Measurements from ENCODE around the gene CDK9. TPM values are rescaled to one million over a fixed set of nuclear protein-coding genes. Genes with fewer than 3 reads are reported as not detected.
"Not testable (repeated sequence)": the region's sequence is repeated elsewhere in the genome, so short reads cannot be mapped to it uniquely, and the experiment has no call there.

CDK9 gene
- total and polyA plus RNA-seq, 10 of the 15 experiments (the other 5 are each of a cell fraction or from before 2014, with no cell fraction given), result 7.3 to 92.6 (median 51.6) TPM

DNA sequence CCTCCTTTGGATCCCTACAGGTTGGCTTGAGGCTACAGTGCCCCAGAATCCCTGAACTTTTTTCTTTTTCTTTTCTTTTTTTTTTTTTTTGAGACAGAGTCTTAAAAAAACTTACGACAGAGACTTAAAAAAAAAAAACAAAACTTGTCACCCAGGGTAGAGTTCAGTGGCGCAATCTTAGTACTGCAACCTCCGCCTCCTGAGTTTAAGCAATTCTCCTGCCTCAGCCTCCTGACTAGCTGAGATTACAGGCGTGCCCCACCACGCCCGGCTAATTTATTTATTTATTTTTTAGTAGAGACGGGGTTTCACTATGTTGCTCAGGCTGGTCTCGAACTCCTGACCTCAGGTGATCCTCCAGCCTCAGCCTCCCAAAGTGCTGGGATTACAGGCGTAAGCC is 4.9 kb upstream of the CDK9 start:
- DNase-seq (ENCODE audit: low read depth, low spot score); BruUV-seq (replicated peaks); H3K4me2 ChIP-seq (ENCODE audit: control insufficient read depth, insufficient read depth); ATAC-seq; H3K4me3 ChIP-seq; H4K20me1 ChIP-seq (ENCODE audit: control insufficient read depth, insufficient read depth); H3K27ac ChIP-seq (ENCODE audit: control insufficient read depth, insufficient read depth); FAIRE-seq; H3K9ac ChIP-seq (ENCODE audit: control insufficient read depth, insufficient read depth, low read length); H2AFZ ChIP-seq (ENCODE audit: control insufficient read depth, low read depth, low read length); H3K9me3 ChIP-seq (replicated peaks; ENCODE audit: control insufficient read depth, insufficient read depth, low read length); H3K27me3 ChIP-seq (replicated peaks in 1 of 2; ENCODE audit: control insufficient read depth in 2 of 2, insufficient read depth in 2 of 2, low read length in 1 of 2); H3K36me3 ChIP-seq (ENCODE audit: control insufficient read depth in 2 of 2, insufficient read depth in 2 of 2, low read length in 1 of 2); in situ Hi-C loops (cut with MboI); RAD21 ChIA-PET (ENCODE audit: unreplicated experiment): not testable (repeated sequence)
- ChIA-PET POLR2A (interaction anchor here (2.6 to 3.6 kb wide), 2 partner anchors 11 to 125 kb away, joined by 11 to 42 read pairs; no protein-coding TSS in a partner anchor), SMC1A (ENCODE audit: uncharacterized antibody, unreplicated experiment) (interaction anchor here (1.2 kb wide), 1 partner anchor 46 kb away, joined by 3 read pairs; the partner anchor contains the start of gene TOR2A), CTCF (interaction anchor here (0.6 kb wide), 1 partner anchor 46 kb away, joined by 3 read pairs; the partner anchor contains the start of gene TOR2A)
- 98% methylated on average over 7 of the region's 9 CpGs for WGBS (ENCODE audit: insufficient coverage, insufficient replicate concordance, low lambda C conversion rate, missing lambda C conversion rate)
- Histone ChIP-seq H3K4me1 (ENCODE audit: control insufficient read depth, insufficient read depth, low read length) (peaks cover 49% of the 10 kb centered on the region), H3K79me2 (ENCODE audit: control insufficient read depth, insufficient read depth, low read length) (peaks cover 36% of the 10 kb centered on the region)
- intact Hi-C loops (cut with micrococcal nuclease; ENCODE audit: unreplicated experiment), result loop anchor here (10.0 kb wide), 1 partner anchor 284 kb away; the partner anchor contains the start of genes NAIF1 and SLC25A25

DNA sequence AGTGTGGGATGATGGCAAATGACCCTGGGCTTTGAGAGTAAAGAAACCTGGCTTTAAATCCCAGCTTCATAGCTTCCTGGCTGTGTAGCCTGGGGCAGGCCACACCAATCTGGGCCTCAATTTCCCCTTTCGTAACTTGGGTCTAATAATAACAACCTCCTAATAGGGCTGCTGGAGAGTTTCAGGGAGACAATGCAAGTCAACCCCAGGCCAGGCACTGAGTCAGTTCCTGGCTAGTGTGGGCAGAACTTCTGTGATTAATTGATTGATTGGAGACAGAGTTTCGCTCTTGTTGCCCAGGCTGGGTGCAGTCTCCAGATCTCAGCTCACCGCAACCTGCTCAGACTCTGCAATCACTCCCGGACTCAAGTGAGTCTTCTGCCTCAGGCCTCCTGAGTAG is 4.0 kb upstream of the CDK9 start:
- no peaks in the 10 kb centered on the region for H3K36me3 ChIP-seq (ENCODE audit: control insufficient read depth in 2 of 2, insufficient read depth in 2 of 2, low read length in 1 of 2)
- no peak for ATAC-seq
- DNase-seq (ENCODE audit: low read depth, low spot score), result no peak
- POLR2A ChIA-PET, result interaction anchor here (0.6 to 3.6 kb wide), 4 partner anchors 12 to 134 kb away, joined by 3 to 42 read pairs (median 7); partner anchors contain the start of gene FPGS
- peaks cover 36% of the 10 kb centered on the region for H3K79me2 ChIP-seq (ENCODE audit: control insufficient read depth, insufficient read depth, low read length)
- RAD21 ChIA-PET (ENCODE audit: unreplicated experiment), result interaction anchor here (5.1 kb wide), 1 partner anchor 13 kb away, joined by 61 read pairs; no protein-coding TSS in a partner anchor
- CTCF ChIA-PET, result interaction anchor here (1.5 to 5.1 kb wide), 3 partner anchors 12 to 161 kb away, joined by 3 to 75 read pairs (median 5); no protein-coding TSS in a partner anchor
- H3K4me3 ChIP-seq, result no peak overlapping the region
- H3K9me3 ChIP-seq (replicated peaks; ENCODE audit: control insufficient read depth, insufficient read depth, low read length), result no peaks in the 10 kb centered on the region
- WGBS (ENCODE audit: insufficient coverage, insufficient replicate concordance, low lambda C conversion rate, missing lambda C conversion rate), result 77% methylated on average over 4 of the region's 4 CpGs
- TF ChIP-seq ATF7 (IDR thresholded peaks at IDR 0.05; ENCODE audit: low read depth) (no peak), ESRRA (IDR thresholded peaks at IDR 0.05; ENCODE audit: low read length) (no peak), CHD1 (IDR thresholded peaks at IDR 0.05; ENCODE audit: low read depth, low read length) (no peak), CEBPB (IDR thresholded peaks at IDR 0.05; ENCODE audit: borderline replicate concordance in 1 of 2, low read depth in 2 of 2, low read length in 2 of 2) (no peak), TAF1 (IDR thresholded peaks at IDR 0.05; ENCODE audit: borderline replicate concordance, low read depth, low read length) (no peak), HDAC6 (IDR thresholded peaks at IDR 0.05; ENCODE audit: unreplicated experiment) (no peak), RUNX3 (IDR thresholded peaks at IDR 0.05; ENCODE audit: low read length) (no peak), POLR2A (IDR thresholded peaks at IDR 0.05; ENCODE audit: low read depth, low read length) (no peak)
- TF ChIP-seq, protein P1, sequence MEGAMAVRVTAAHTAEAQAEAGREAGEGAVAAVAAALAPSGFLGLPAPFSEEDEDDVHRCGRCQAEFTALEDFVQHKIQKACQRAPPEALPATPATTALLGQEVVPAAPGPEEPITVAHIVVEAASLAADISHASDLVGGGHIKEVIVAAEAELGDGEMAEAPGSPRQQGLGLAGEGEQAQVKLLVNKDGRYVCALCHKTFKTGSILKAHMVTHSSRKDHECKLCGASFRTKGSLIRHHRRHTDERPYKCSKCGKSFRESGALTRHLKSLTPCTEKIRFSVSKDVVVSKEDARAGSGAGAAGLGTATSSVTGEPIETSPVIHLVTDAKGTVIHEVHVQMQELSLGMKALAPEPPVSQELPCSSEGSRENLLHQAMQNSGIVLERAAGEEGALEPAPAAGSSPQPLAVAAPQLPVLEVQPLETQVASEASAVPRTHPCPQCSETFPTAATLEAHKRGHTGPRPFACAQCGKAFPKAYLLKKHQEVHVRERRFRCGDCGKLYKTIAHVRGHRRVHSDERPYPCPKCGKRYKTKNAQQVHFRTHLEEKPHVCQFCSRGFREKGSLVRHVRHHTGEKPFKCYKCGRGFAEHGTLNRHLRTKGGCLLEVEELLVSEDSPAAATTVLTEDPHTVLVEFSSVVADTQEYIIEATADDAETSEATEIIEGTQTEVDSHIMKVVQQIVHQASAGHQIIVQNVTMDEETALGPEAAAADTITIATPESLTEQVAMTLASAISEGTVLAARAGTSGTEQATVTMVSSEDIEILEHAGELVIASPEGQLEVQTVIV (IDR thresholded peaks at IDR 0.05; ENCODE audit: borderline replicate concordance, partially characterized antibody), result no peak
- no peak overlapping the region for H3K27ac ChIP-seq (ENCODE audit: control insufficient read depth, insufficient read depth)
- intact Hi-C loops (cut with micrococcal nuclease; ENCODE audit: unreplicated experiment), result loop anchor here (10.0 kb wide), 1 partner anchor 283 kb away; the partner anchor contains the start of genes NAIF1 and SLC25A25
- SMC1A ChIA-PET (ENCODE audit: uncharacterized antibody, unreplicated experiment), result interaction anchor here (1.0 to 4.9 kb wide), 5 partner anchors 11 to 129 kb away, joined by 3 to 26 read pairs (median 5); partner anchors contain the start of gene TOR2A
- H3K4me2 ChIP-seq (ENCODE audit: control insufficient read depth, insufficient read depth), result no peak overlapping the region
- no TSS peak for BruUV-seq (replicated peaks)
- FAIRE-seq, result no peak
- in situ Hi-C loops (cut with MboI), result no loop called here
- H4K20me1 ChIP-seq (ENCODE audit: control insufficient read depth, insufficient read depth), result no peaks in the 10 kb centered on the region
- no peak overlapping the region for H3K9ac ChIP-seq (ENCODE audit: control insufficient read depth, insufficient read depth, low read length)
- no peaks in the 10 kb centered on the region for H3K27me3 ChIP-seq (replicated peaks in 1 of 2; ENCODE audit: control insufficient read depth in 2 of 2, insufficient read depth in 2 of 2, low read length in 1 of 2)
- H3K4me1 ChIP-seq (ENCODE audit: control insufficient read depth, insufficient read depth, low read length), result peaks cover 49% of the 10 kb centered on the region
- no peak overlapping the region for H2AFZ ChIP-seq (ENCODE audit: control insufficient read depth, low read depth, low read length)
